K562 (cell line): ENCODE results near the gene NPM3. TPM values are rescaled to one million over a fixed set of nuclear protein-coding genes. Genes with fewer than 3 reads are reported as not detected.
A peak's percentile ranks its signal among the peaks of the same experiment; 100 is the strongest.

ENCODE experiments used
- BHLHE40 ChIP-seq: IDR thresholded peaks from 2 replicates; pipeline ENCODE4 v1.6.1; 2011; ENCODE audit warnings: low read length, improper control_type of control experiment
- BRD4 ChIP-seq: fragments of 200-600 bp; sonication (generic); IDR thresholded peaks from 2 replicates; pipeline ENCODE4 v1.6.1; 2017; ENCODE audit warnings: inconsistent platforms
- CGGBP1 ChIP-seq: fragments of 250-450 bp; sonication (Bioruptor Pico); IDR thresholded peaks from 2 replicates; pipeline ENCODE4 v1.9.0; 2021; ENCODE audit warnings: mild to moderate bottlenecking
- EP300 ChIP-seq: IDR thresholded peaks from 2 replicates; pipeline ENCODE4 v1.6.1; 2012; ENCODE audit warnings: low read length, improper control_type of control experiment
- FOXK1 ChIP-seq: sonication (generic); formaldehyde crosslinking; IDR thresholded peaks from 2 replicates; pipeline ENCODE4 v1.8.0; 2022; ENCODE audit warnings: missing genetic modification reagents, mild to moderate bottlenecking, borderline replicate concordance
- GTF2F1 ChIP-seq: IDR thresholded peaks from 2 replicates; pipeline ENCODE4 v1.6.1; 2011; ENCODE audit warnings: low read depth, low read length, improper control_type of control experiment
- JUN ChIP-seq, 2 experiments: sonication (generic) in 1 of 2; formaldehyde crosslinking in 1 of 2; IDR thresholded peaks; 2 replicates each; pipeline versions ENCODE4 v1.6.1 to v1.8.0; 2012 to 2022; ENCODE audit warnings: borderline replicate concordance in 2 of 2, mild to moderate bottlenecking in 2 of 2, improper control_type of control experiment in 1 of 2, low read depth in 1 of 2, low read length in 1 of 2, missing genetic modification reagents in 1 of 2
- NRF1 ChIP-seq, 2 experiments: fragments of 450-650 bp; IDR thresholded peaks in 1 of 2; conservative IDR thresholded peaks in 1 of 2; 2 replicates each; pipeline ENCODE4 v1.6.1; 2014; ENCODE audit warnings: mild to moderate bottlenecking in 2 of 2
- POU5F1 ChIP-seq: fragments of 150-350 bp; IDR thresholded peaks from 2 replicates; pipeline ENCODE4 v1.6.1; 2014; ENCODE audit warnings: borderline replicate concordance, low read length, low read depth, mild to moderate bottlenecking; ENCODE audit not compliant: partially characterized antibody
- RB1 ChIP-seq: fragments of 450-650 bp; IDR thresholded peaks from 2 replicates; pipeline ENCODE4 v1.6.1; 2017; ENCODE audit warnings: low read depth, mild to moderate bottlenecking
- RCOR1 ChIP-seq, 2 experiments: IDR thresholded peaks; 2 replicates each; pipeline ENCODE4 v1.6.1; 2012; ENCODE audit warnings: low read depth in 2 of 2, low read length in 2 of 2, borderline replicate concordance in 1 of 2, improper control_type of control experiment in 1 of 2
- RFX1 ChIP-seq: fragments of 450-650 bp; IDR thresholded peaks from 2 replicates; pipeline ENCODE4 v1.6.1; 2016; ENCODE audit warnings: mild to moderate bottlenecking, moderate library complexity
- TBL1XR1 ChIP-seq, 2 experiments: IDR thresholded peaks; 2 replicates each; pipeline ENCODE4 v1.6.1; 2012; ENCODE audit warnings: improper control_type of control experiment in 2 of 2, low read length in 2 of 2, mild to moderate bottlenecking in 1 of 2
- TCF3 ChIP-seq: sonication (generic); formaldehyde crosslinking; IDR thresholded peaks from 2 replicates; pipeline ENCODE4 v1.4.0; 2020; ENCODE audit warnings: mild to moderate bottlenecking, missing genetic modification reagents
- ZNF146 ChIP-seq: IDR thresholded peaks from one replicate; pipeline ENCODE4 v1.6.1; 2018; ENCODE audit warnings: missing compliant biosample characterization; ENCODE audit not compliant: unreplicated experiment
- polyA plus RNA-seq, 8 experiments: library from polyadenylated mRNA; depleted of rRNA in 4 of 8; stranded (reverse) in 5 of 8; unstranded in 3 of 8; fragments of >200 nt; fragmentation: Nextera tagmentation in 2 of 8; fragmentation: Illumina TruSeq in 1 of 8; extraction: Ambion mirVana in 2 of 8; extraction: Trizol in 1 of 8; gene quantifications; 2 replicates each; pipeline versions ENCODE4 v1.2.1 to v1.2.3, GENCODE V29; 2011 to 2014; ENCODE audit warnings: inconsistent platforms in 1 of 8, missing spikeins in 1 of 8
- total RNA-seq, 7 experiments: library from RNA; depleted of rRNA in 6 of 7; stranded (reverse); fragments of >200 nt in 6 of 7; fragmentation: Illumina TruSeq in 2 of 7; extraction: Trizol in 2 of 7; gene quantifications; 2 replicates each; pipeline versions ENCODE4 v1.2.1 to v1.2.3, GENCODE V29; 2011 to 2021; ENCODE audit warnings: low replicate concordance in 1 of 7
- TF ChIP-seq, protein P1 (sequence below): fragments of 450-650 bp; IDR thresholded peaks from 2 replicates; pipeline ENCODE4 v1.6.1; 2016; ENCODE audit warnings: mild to moderate bottlenecking, moderate library complexity

Gene NPM3
- total and polyA plus RNA-seq, 9 of the 15 experiments (the other 6 are each of a cell fraction or from before 2014, with no cell fraction given), result 15.2 to 239 (median 114) TPM

DNA sequence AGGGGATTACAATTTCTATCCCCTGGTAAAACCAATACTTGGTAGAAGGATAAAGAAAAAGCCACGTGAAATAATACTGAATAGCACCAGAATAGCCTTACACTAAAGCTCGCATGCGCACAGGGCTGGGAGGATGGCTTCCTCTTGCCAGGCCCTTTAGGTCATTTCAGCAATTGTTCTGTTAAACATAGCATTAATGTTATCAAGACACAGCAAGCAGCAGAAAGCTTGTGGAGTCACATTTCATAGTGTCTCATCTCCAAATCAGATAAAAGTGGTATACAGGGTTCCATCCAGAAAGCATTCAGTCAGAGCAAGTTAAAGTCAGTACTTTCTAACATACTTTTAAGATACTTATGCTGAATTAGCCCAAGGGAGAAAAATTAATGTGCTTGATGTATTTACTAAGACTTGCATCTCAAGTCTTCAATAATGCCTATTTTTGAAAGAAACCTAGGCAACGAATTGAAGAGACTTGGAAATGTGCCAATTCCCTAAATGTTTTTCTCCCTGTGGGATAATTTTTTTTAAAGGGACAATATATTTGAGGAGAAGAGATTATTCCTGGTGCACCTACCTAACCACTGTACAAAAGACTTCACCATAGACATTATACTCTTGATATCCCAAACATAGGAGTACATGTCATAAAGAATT lies 14.3 kb upstream of the NPM3 start (continued):
- TF ChIP-seq FOXK1 (no peak), JUN (IDR thresholded peaks at IDR 0.05; ENCODE audit: borderline replicate concordance, low read depth, low read length) (no peak), JUN (CRISPR knock-in tag; IDR thresholded peaks at IDR 0.05; ENCODE audit: borderline replicate concordance) (no peak), RFX1 (peak; percentile 14; the same call in 1 of the 2 replicates), ZNF146 (CRISPR knock-in tag) (no peak), BRD4 (no peak), GTF2F1 (no peak), POU5F1 (no peak), RCOR1 (IDR thresholded peaks at IDR 0.05; ENCODE audit: borderline replicate concordance in 1 of 2, low read depth in 2 of 2, low read length in 2 of 2) (0 out of 4 replicates have a peak, but pooled peaks of 1 of the 2 experiments have one; percentile 25), RB1 (no peak), TBL1XR1 (IDR thresholded peaks at IDR 0.05; ENCODE audit: low read length in 2 of 2) (0 out of 4 replicates have a peak, but pooled peaks of 1 of the 2 experiments have one; percentile 13), BHLHE40 (no peak), TCF3 (CRISPR knock-in tag) (peak; percentile 67), NRF1 (conservative IDR thresholded peaks at IDR 0.05 in 1 of 2, IDR thresholded peaks at IDR 0.05 in 1 of 2) (peak; percentile 78 to 81), EP300 (peak; percentile 55), CGGBP1 (CRISPR knock-in tag) (no peak)
- TF ChIP-seq, protein P1, sequence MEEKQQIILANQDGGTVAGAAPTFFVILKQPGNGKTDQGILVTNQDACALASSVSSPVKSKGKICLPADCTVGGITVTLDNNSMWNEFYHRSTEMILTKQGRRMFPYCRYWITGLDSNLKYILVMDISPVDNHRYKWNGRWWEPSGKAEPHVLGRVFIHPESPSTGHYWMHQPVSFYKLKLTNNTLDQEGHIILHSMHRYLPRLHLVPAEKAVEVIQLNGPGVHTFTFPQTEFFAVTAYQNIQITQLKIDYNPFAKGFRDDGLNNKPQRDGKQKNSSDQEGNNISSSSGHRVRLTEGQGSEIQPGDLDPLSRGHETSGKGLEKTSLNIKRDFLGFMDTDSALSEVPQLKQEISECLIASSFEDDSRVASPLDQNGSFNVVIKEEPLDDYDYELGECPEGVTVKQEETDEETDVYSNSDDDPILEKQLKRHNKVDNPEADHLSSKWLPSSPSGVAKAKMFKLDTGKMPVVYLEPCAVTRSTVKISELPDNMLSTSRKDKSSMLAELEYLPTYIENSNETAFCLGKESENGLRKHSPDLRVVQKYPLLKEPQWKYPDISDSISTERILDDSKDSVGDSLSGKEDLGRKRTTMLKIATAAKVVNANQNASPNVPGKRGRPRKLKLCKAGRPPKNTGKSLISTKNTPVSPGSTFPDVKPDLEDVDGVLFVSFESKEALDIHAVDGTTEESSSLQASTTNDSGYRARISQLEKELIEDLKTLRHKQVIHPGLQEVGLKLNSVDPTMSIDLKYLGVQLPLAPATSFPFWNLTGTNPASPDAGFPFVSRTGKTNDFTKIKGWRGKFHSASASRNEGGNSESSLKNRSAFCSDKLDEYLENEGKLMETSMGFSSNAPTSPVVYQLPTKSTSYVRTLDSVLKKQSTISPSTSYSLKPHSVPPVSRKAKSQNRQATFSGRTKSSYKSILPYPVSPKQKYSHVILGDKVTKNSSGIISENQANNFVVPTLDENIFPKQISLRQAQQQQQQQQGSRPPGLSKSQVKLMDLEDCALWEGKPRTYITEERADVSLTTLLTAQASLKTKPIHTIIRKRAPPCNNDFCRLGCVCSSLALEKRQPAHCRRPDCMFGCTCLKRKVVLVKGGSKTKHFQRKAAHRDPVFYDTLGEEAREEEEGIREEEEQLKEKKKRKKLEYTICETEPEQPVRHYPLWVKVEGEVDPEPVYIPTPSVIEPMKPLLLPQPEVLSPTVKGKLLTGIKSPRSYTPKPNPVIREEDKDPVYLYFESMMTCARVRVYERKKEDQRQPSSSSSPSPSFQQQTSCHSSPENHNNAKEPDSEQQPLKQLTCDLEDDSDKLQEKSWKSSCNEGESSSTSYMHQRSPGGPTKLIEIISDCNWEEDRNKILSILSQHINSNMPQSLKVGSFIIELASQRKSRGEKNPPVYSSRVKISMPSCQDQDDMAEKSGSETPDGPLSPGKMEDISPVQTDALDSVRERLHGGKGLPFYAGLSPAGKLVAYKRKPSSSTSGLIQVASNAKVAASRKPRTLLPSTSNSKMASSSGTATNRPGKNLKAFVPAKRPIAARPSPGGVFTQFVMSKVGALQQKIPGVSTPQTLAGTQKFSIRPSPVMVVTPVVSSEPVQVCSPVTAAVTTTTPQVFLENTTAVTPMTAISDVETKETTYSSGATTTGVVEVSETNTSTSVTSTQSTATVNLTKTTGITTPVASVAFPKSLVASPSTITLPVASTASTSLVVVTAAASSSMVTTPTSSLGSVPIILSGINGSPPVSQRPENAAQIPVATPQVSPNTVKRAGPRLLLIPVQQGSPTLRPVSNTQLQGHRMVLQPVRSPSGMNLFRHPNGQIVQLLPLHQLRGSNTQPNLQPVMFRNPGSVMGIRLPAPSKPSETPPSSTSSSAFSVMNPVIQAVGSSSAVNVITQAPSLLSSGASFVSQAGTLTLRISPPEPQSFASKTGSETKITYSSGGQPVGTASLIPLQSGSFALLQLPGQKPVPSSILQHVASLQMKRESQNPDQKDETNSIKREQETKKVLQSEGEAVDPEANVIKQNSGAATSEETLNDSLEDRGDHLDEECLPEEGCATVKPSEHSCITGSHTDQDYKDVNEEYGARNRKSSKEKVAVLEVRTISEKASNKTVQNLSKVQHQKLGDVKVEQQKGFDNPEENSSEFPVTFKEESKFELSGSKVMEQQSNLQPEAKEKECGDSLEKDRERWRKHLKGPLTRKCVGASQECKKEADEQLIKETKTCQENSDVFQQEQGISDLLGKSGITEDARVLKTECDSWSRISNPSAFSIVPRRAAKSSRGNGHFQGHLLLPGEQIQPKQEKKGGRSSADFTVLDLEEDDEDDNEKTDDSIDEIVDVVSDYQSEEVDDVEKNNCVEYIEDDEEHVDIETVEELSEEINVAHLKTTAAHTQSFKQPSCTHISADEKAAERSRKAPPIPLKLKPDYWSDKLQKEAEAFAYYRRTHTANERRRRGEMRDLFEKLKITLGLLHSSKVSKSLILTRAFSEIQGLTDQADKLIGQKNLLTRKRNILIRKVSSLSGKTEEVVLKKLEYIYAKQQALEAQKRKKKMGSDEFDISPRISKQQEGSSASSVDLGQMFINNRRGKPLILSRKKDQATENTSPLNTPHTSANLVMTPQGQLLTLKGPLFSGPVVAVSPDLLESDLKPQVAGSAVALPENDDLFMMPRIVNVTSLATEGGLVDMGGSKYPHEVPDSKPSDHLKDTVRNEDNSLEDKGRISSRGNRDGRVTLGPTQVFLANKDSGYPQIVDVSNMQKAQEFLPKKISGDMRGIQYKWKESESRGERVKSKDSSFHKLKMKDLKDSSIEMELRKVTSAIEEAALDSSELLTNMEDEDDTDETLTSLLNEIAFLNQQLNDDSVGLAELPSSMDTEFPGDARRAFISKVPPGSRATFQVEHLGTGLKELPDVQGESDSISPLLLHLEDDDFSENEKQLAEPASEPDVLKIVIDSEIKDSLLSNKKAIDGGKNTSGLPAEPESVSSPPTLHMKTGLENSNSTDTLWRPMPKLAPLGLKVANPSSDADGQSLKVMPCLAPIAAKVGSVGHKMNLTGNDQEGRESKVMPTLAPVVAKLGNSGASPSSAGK, result no peak
